BLaER1 (cell line): ENCODE results near the gene SLC37A1.

ENCODE experiments used
- H3K27ac ChIP-seq: shearing (Covaris generic); formaldehyde crosslinking; 2 replicates; pipeline ENCODE4 v1.8.1; 2022
- H3K27me3 ChIP-seq: shearing (Covaris generic); formaldehyde crosslinking; 2 replicates; pipeline ENCODE4 v1.8.1; 2022
- H3K36me3 ChIP-seq: shearing (Covaris generic); formaldehyde crosslinking; 2 replicates; pipeline ENCODE4 v1.8.1; 2022
- H3K4me1 ChIP-seq: shearing (Covaris generic); formaldehyde crosslinking; 2 replicates; pipeline ENCODE4 v1.8.1; 2022
- H3K4me2 ChIP-seq: shearing (Covaris generic); formaldehyde crosslinking; 2 replicates; pipeline ENCODE4 v1.8.1; 2022
- H3K4me3 ChIP-seq: shearing (Covaris generic); formaldehyde crosslinking; 2 replicates; pipeline ENCODE4 v1.8.1; 2022
- H3K9ac ChIP-seq: shearing (Covaris generic); formaldehyde crosslinking; 2 replicates; pipeline ENCODE4 v1.8.1; 2022
- H3K9me3 ChIP-seq: shearing (Covaris generic); formaldehyde crosslinking; 2 replicates; pipeline ENCODE4 v1.8.1; 2022
- H4K20me1 ChIP-seq: shearing (Covaris generic); formaldehyde crosslinking; 2 replicates; pipeline ENCODE4 v1.8.1; 2022
- Cebpa-rat ChIP-seq: shearing (Covaris generic); IDR thresholded peaks from 2 replicates; pipeline ENCODE4 v1.8.1; 2022

The SLC37A1 gene

DNA sequence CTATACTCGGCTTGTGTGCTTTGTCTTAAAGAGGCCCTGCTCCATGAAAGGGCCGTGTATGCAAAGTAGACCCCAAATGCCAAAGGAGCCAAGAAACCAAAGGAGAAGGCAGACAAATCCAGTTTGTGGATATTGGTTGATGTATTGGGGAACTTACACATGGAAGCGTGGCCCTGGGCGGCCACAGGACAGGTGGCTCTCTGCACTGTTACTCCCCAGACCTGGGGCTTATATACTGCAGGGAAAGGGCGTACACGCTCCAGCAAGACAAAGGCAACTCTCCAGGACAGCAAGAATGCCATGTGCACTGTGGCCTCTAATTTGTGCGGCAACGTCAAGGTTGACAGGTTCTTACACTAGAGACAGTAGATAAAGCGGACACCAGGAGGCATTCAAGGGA is 42.4 kb upstream of the SLC37A1 start:
- Histone ChIP-seq H3K4me2 (peak overlapping the region; percentile 66), H3K9ac (no peak overlapping the region), H3K4me1 (peaks cover 54% of the 10 kb centered on the region), H3K9me3 (no peaks in the 10 kb centered on the region), H3K27ac (no peak overlapping the region), H3K27me3 (no peaks in the 10 kb centered on the region), H3K36me3 (no peaks in the 10 kb centered on the region), H3K4me3 (no peak overlapping the region), H4K20me1 (no peaks in the 10 kb centered on the region)
- TF ChIP-seq Cebpa-rat = no peak

DNA sequence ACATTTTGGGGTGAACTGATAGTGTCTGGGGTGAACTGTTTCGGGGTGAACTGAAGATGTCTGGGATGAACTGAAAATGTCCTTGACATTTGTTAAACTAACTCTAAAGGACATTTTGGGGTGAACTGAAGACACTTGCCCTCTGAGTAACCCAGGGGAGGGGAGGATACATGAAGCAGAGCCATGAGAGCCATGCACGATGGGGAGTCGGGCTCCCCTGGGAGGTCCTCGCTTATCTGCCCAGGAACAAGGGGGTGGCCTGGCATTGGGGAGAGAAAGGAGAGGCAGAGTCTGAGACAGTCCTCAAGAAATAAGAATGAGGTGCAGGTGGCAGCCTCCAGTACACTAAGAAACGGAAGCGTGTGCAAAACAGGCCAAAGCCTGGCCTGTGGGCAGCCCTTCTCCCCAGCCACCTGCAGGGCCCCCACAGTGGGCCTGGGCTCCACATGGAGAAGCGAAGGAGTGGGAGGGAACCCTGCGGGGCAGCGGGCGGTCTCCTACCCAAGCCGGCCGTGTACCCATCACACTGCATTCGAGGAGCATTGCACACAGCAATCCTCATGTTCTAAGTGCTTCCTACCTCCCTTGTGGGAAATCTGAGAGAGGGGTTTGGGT is 41.8 kb upstream of the SLC37A1 start:
- Histone ChIP-seq H3K4me2 (peak overlapping the region; percentile 66), H3K27ac (0 out of 2 replicates have a peak overlapping the region, but pooled peaks have one; percentile 10), H3K27me3 (no peaks in the 10 kb centered on the region), H3K9me3 (no peaks in the 10 kb centered on the region), H3K4me1 (peaks cover 48% of the 10 kb centered on the region), H3K4me3 (no peak overlapping the region), H3K36me3 (no peaks in the 10 kb centered on the region), H4K20me1 (no peaks in the 10 kb centered on the region), H3K9ac (no peak overlapping the region)
- no peak for TF ChIP-seq Cebpa-rat

DNA sequence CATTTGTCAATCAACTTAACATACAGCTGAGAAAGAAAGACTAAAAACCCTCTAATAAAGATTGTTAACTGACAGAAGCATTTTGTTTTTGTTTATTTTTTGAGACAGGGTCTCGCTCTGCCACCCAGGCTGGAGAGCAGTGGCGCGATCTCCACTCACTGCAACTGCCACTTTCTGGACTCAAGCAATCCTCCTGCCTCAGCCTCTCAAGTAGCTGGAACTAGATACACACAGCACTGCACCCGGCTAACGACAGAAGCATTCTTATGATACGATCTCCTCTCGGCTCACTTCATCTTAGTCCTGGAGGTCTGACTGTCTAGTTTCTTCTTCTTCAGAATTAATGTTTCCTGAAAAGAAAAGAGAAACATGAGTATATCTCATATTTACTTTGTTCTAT is 41.1 kb upstream of the SLC37A1 start:
- Histone ChIP-seq H3K9ac (no peak overlapping the region), H3K4me2 (peak overlapping the region; percentile 66; the same call in 1 of the 2 replicates)

DNA sequence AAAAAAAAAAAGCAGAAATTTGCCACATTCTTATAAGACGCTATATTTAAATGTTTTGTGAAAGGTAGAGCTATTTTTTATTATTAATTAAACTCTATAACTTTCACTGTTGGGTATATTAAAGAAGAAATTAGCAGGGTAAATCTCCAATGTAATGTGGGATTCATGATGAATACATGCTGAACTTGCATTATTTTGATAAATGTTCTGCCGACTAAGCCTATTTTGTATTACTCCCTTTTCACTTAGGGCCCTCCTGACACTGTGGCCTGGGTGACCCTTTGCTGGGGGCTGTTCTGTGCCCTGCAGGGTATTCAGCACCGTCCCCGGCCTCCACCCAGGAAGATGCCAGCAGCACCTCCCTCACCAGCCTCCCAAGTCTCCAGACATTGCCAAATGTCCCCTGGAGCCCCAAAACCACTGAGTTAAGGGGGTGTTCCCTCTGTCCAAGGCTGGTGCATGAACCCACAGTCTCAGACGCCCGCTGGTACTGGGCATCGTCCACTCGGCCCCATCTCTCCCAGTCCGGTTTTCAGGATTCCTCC is 40.1 kb upstream of the SLC37A1 start:
- H3K27me3 ChIP-seq = no peaks in the 10 kb centered on the region
- peaks cover 33% of the 10 kb centered on the region for H3K4me1 ChIP-seq
- H4K20me1 ChIP-seq = no peaks in the 10 kb centered on the region
- no peak overlapping the region for H3K9ac ChIP-seq
- H3K9me3 ChIP-seq = no peaks in the 10 kb centered on the region
- no peak overlapping the region for H3K4me2 ChIP-seq
- no peak for TF ChIP-seq Cebpa-rat
- H3K4me3 ChIP-seq = no peak overlapping the region
- no peak overlapping the region for H3K27ac ChIP-seq
- no peaks in the 10 kb centered on the region for H3K36me3 ChIP-seq

More for the DNA sequence above, 41.1 kb upstream of the SLC37A1 start:
- TF ChIP-seq Cebpa-rat = no peak
- Histone ChIP-seq H3K4me1 (peaks cover 41% of the 10 kb centered on the region), H3K9me3 (no peaks in the 10 kb centered on the region), H3K27me3 (no peaks in the 10 kb centered on the region), H3K27ac (no peak overlapping the region), H4K20me1 (no peaks in the 10 kb centered on the region), H3K4me3 (no peak overlapping the region), H3K36me3 (no peaks in the 10 kb centered on the region)

DNA sequence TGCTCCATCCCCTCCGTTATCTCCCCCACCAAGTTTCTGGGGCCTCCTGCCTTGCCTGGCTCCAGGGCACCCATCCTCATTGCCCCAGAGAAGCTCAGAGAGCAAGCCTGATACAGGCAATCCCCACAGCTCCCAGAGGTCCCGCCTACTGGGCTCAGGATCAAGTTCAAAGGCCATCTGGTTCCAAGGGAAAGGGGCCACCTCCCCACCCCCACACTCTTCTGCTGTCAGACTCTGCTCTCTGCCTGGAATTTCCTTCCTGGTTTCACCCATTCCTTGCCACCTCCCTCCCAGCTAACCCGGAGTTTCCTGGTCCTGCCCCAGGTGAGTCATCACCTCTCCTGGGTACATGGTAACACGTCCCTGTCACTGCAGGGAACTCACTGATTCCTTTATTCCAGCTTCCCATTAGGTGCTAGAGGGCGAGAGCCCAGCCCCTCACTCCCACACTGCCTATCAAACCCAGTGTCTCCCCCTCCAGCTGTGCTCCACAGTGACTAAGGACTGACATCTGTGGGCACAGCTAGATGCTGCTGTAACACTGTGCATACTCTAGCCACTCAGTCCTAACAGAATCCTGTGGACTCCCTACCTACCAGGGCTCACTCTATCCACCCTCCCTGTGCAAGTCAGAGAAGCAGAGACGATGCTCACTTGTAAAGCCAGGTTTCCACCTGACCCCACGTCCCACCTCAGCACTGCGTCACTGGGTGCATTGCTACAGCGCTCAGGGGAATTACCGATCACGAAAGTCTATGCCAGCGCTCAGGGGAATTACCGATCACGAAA is 39.4 kb upstream of the SLC37A1 start:
- no peaks in the 10 kb centered on the region for H3K27me3 ChIP-seq
- no peaks in the 10 kb centered on the region for H4K20me1 ChIP-seq
- no peak overlapping the region for H3K9ac ChIP-seq
- H3K9me3 ChIP-seq = no peaks in the 10 kb centered on the region
- peaks cover 30% of the 10 kb centered on the region for H3K4me1 ChIP-seq
- no peak overlapping the region for H3K4me3 ChIP-seq
- no peak for TF ChIP-seq Cebpa-rat
- H3K36me3 ChIP-seq = no peaks in the 10 kb centered on the region
- no peak overlapping the region for H3K27ac ChIP-seq
- no peak overlapping the region for H3K4me2 ChIP-seq

DNA sequence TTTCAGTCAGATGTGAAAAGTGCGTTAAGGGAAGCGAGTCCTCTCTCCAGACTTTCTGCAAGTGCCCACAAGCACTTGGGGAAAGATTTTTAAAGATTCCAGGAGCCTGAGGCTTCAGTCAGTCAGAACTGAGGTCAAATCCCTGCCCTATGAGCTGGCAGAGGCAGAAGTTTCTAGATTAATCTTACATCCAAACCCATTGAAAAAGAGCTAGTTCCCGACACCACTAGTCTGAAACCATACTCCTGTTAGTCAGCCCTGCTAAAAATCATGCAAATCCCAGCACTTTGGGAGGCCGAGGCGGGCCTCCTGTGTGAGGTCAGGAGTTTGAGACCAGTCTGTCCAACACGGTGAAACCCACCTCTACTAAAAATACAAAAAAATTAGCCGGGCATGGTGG is 38.6 kb upstream of the SLC37A1 start:
- H3K9ac ChIP-seq = no peak overlapping the region
- H3K4me1 ChIP-seq = peaks cover 30% of the 10 kb centered on the region
- H4K20me1 ChIP-seq = no peaks in the 10 kb centered on the region
- TF ChIP-seq Cebpa-rat = no peak
- H3K9me3 ChIP-seq = no peaks in the 10 kb centered on the region
- no peak overlapping the region for H3K4me3 ChIP-seq
- no peaks in the 10 kb centered on the region for H3K27me3 ChIP-seq
- no peaks in the 10 kb centered on the region for H3K36me3 ChIP-seq
- no peak overlapping the region for H3K4me2 ChIP-seq
- no peak overlapping the region for H3K27ac ChIP-seq

DNA sequence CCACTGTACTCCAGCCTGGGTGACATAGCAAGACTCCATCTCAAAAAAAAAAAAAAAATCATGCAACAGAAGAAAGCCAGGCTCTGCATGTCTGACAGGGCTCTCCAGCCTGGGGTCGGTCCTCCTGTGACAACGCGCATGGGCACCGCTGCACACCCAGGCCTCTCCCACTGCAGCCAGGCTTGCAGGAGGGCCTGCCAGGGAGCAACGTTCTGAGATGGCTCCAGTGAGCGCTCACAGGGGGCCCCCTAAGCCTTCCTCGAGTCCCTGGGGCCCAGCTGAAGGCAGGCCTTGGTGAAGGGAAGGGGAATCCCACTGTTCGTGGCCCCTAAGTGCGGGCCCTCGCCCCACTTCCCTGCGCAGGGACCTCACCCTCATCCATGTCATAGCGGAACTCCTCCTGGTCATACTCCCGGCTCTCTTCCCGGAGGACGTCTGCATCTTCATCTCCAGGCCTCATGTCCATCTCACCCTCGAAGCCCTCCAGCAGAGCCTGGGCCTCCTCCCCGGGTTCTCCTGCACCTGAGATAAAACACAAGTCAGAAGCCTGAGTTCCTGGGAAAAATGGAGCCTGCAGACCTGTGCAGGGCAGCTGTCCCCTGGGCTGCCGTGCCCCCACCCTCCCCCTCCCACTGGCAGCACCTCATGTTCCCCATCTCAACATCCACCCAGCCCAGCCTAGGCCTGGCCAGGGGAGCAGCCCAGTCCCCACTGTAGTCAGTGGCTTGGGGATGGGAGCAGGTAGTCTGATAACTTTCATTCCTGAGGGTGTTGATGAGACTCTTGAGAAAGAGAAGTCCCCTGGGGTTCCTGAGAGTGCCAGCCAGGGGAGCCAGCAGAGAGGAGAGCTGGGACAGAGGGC is 37.9 kb upstream of the SLC37A1 start:
- no peaks in the 10 kb centered on the region for H3K9me3 ChIP-seq
- H3K36me3 ChIP-seq = no peaks in the 10 kb centered on the region
- TF ChIP-seq Cebpa-rat = no peak
- H4K20me1 ChIP-seq = no peaks in the 10 kb centered on the region
- H3K4me2 ChIP-seq = no peak overlapping the region
- H3K27ac ChIP-seq = no peak overlapping the region
- no peak overlapping the region for H3K9ac ChIP-seq
- no peak overlapping the region for H3K4me3 ChIP-seq
- H3K27me3 ChIP-seq = no peaks in the 10 kb centered on the region
- H3K4me1 ChIP-seq = peaks cover 30% of the 10 kb centered on the region

DNA sequence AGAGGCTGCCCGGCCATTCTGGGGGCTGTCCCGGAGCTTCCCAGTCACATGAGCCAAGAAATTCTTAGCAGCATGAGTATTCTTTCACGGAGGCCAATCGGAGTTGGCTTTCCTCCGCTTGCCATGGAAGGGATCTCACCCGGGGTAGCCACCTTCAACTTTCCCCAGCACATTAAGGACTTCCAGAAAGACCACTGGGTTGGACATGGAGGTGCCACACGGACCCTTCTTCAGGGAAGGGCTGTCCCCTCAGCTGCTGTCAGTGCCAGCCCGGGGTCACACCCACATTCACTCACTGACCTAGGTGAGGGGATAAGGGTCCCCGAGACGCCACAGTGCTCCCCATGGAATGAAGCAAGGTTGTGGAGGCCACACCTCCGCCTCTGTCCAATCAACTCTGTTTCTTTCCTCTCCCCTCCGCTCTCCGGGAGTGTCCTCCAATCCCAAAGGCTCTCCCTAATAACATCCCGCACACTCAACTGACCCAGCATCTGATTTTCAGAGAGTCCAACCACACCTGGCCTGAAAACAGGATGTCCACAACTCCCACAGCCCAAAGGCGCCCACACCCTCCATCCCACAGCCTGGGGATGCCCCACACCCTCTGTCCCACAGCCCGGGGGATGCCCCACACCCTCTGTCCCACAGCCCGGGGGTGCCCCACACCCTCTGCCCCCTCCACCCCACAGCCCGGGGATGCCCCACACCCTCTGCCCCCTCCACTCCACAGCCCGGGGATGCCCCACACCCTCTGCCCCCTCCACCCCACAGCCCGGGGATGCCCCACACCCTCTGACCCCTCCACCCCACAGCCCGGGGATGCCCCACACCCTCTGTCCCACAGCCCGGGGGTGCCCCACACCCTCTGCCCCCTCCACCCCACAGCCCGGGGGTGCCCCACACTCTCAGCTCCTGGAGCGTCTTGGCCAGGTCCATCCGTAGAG is 37.0 kb upstream of the SLC37A1 start:
- Histone ChIP-seq H3K9me3 (no peaks in the 10 kb centered on the region), H3K27ac (no peak overlapping the region), H3K36me3 (no peaks in the 10 kb centered on the region), H3K27me3 (no peaks in the 10 kb centered on the region), H4K20me1 (no peaks in the 10 kb centered on the region), H3K4me3 (no peak overlapping the region), H3K4me1 (peaks cover 23% of the 10 kb centered on the region), H3K9ac (no peak overlapping the region), H3K4me2 (no peak overlapping the region)
- no peak for TF ChIP-seq Cebpa-rat

DNA sequence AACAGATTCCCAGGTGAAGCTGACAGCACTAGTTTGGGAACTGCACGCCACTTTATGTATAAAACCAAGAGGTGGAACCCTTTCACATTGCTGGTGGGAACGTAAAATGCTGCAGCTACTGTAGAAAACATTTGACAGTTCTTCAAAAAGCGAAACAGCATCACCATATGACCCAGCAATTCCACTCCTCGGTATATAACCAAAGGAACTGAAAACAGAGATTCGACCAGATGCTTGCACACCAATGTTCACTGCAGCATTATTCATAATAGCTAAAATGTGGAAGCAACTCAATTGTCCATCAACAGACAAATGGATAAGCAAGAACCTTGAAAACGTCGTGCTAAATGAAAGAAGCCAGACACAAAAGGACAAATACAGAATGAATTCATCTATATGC is 35.1 kb upstream of the SLC37A1 start:
- no peak for TF ChIP-seq Cebpa-rat
- Histone ChIP-seq H3K4me3 (no peak overlapping the region), H3K4me1 (peaks cover 12% of the 10 kb centered on the region; the same call in 1 of the 2 replicates), H3K4me2 (no peak overlapping the region), H3K27me3 (no peaks in the 10 kb centered on the region), H3K36me3 (no peaks in the 10 kb centered on the region), H3K9ac (no peak overlapping the region), H4K20me1 (no peaks in the 10 kb centered on the region), H3K27ac (no peak overlapping the region), H3K9me3 (no peaks in the 10 kb centered on the region)
